OCI-LY7 (cell line): Measurements from ENCODE around the gene GID8.

ENCODE experiments used
- CTCF ChIP-seq: fragments of 200-600 bp; sonication (generic); conservative IDR thresholded peaks from 2 replicates; pipeline ENCODE4 v1.5.1; 2014; ENCODE audit warnings: mild to moderate bottlenecking, antibody characterized with exemption, low read length, moderate library complexity, mixed read lengths
- EZH2phosphoT487 ChIP-seq: fragments of 200-600 bp; sonication (generic); IDR thresholded peaks from 2 replicates; pipeline ENCODE4 v1.6.1; 2018; ENCODE audit warnings: low read depth, borderline replicate concordance, mild to moderate bottlenecking, mixed run types, antibody characterized with exemption, low read length, moderate library complexity, mixed read lengths

GRCh38 chr20:62895539-62895938, 42.4 kb upstream of the GID8 start:
- TF ChIP-seq CTCF (no peak), EZH2phosphoT487 (no peak)
